Activated naive CD4-positive, alpha-beta T cell treated with anti-CD3 and anti-CD28 coated beads, Interleukin-2, amount 50 U/mL, for 16 hours (primary cell): ENCODE data around the gene SHROOM2.
"Not testable (repeated sequence)": the region's sequence is repeated elsewhere in the genome, so short reads cannot be mapped to it uniquely, and the experiment has no call there.

Source experiments
- DNase-seq: peaks from one replicate; pipeline ENCODE4 v3.0.0-alpha.2; 2020

SHROOM2 gene

DNA sequence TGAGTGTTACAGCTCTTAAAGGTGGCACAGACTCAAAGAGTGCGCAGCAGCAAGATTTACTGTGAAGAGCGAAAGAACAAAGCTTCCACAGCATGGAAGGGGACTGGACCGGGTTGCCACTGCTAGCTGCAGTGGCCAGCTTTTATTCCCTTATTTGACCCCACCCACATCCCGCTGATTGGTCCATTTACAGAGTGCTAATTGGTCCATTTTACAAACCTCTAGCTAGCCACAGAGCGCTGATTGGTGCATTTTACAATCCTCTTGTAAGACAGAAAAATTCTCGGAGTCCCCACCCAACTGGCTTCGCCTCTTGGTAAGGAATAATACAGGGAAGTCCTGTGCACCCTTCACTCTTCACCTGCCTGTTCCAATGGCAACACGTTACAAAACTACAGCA, 1.9 kb upstream of the SHROOM2 start:
- DNase-seq: no peak

DNA sequence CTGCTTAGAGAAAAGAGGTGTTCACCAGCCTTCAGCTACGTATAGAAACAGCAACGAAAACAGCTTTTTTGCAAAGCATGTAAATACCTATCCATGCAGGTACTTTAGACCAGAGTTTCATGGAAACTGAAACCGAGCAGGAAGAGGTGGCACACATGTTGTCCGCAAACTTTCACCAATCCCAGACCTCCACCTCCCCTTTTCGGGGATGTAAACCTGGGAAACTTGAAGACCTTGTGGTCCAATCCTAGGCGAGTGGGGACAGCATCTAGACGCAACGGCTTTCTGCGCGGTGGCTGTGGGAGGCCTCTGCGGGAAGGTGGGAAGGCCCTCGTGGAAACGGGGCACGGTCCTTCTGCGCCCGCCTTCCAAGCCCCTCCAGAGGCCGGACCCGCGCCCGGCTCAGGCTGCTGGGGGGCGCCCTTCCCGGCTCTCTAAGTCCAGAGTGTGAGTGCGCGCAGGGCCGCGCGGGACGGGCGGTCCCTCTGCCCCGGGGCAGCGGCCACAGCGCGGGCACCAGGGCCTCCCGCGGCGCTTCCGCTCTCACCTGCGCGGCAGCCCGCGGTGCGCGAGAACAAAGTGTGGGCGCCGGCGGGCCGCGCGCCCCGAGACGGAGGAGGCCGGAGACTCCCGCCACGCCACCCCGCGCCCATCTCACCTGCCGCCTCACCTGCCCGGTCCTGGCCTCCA, 830 bp upstream of the SHROOM2 start:
- DNase-seq: no peak

DNA sequence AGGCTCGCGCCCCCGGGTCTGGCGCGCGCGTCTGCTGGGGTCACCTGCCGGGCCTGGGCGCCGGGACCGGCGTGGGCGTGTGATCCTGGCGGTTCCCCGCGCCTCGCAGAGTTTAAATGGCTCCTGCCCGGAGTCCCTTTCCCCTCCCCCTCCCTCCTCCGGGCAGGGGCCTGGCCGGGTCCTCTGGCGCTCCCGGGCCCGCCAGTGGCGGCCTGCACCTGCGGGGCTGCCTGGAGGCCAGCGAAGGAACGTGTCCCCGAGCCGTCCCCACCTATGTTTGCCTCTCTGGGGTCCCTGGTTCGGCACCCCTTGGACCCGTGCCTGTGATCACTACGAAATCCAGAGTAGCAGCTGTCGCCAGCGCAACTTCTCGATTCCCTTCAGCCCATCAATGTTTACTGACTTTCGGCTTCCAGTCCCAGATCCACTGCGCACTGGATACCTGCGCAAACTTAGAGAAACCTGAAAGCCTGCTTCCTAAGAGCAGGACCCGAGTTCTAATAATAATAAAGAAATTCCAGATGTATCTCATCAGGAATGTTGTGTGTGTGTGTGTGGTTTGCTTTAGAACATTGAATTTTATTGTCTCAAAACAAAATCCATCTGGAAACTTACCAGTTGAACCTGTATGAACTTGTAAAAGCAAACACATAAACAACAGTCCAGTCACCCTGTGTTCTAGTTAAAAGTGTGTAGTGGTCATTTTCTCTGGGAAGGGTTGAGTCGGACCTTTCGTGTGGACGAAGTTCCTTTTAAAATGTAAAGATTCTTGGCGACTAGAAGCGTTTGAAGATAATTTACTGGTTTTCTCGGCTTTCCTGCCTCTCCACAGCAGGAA, 788 bp downstream of the SHROOM2 start:
- no peak for DNase-seq

DNA sequence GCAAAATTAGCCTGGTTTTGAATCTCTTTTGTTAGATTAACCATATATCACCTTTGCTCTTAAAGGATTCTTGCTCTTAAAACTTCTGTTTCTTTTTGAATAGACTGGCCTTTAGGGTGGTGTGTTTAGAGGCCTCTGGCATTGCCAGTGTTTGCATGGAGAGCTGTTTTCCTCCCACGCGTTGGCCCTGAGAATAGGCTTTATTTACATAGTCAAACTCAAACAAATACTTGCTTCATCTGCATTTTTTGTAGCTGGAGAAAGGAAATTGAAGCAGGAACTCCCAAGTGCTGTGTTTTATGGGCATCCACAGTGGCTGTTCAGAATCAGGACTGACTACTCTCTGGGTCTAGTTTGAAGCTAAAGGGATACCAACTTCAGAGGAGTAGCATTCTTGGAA, 2.7 kb downstream of the SHROOM2 start:
- no peak for DNase-seq

DNA sequence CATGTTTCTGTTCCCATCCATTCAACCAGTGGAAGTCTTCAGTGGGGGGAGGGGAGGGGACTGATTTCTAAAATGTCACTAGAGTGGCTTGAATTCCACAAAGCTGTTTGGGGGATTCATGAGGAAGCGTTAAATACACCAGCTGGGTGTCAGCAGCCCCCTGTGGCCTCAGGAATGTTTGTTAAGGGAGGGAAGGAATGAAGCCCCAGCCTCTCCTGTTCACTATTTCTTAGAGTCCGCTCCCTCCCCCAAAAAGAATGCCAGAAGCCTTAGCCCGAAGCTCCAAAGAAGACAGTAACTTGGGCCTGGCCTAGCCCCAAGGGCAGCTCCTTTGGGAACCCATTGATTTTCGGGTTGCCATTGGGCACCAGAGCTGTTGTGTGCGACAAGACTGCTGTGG, 3.3 kb downstream of the SHROOM2 start:
- DNase-seq: no peak

DNA sequence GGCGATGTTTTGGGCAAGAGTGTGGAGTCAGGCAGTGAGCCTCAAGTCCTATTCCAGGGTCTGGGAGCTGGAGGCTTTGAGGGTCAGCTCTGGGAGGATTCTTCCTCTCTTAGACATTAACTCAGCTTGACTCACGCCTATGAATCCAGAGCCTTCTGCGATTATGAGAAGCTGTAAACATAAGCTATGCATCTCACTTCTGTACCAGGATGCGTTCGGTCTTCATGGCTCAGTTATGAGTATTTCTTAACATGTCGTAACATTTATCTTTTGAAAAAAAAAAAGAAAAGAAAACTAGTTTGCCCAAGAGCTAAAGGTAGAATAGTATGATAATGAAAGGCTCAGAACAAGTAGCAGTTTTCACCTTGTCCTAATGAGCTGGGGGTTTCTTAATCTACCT, 4.6 kb downstream of the SHROOM2 start:
- DNase-seq: no peak

DNA sequence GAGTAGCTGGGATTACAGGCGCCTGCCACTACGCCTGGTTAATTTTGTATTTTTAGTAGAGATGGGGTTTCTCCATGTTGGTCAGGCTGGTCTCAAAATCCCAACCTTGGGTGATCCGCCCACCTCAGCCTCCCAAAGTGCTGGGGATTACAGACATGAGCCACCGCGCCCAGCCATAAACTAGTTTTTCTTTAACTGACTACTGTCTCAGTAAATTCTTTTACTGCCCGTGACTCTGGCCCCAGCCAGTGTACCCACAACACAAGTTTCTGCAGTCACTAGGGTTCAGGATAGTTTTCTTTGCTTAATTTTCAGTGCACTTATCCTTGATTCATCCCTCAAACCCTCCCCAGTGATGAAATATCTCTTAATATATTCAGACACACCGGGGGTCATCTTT, 8.3 kb downstream of the SHROOM2 start:
- DNase-seq: no peak

DNA sequence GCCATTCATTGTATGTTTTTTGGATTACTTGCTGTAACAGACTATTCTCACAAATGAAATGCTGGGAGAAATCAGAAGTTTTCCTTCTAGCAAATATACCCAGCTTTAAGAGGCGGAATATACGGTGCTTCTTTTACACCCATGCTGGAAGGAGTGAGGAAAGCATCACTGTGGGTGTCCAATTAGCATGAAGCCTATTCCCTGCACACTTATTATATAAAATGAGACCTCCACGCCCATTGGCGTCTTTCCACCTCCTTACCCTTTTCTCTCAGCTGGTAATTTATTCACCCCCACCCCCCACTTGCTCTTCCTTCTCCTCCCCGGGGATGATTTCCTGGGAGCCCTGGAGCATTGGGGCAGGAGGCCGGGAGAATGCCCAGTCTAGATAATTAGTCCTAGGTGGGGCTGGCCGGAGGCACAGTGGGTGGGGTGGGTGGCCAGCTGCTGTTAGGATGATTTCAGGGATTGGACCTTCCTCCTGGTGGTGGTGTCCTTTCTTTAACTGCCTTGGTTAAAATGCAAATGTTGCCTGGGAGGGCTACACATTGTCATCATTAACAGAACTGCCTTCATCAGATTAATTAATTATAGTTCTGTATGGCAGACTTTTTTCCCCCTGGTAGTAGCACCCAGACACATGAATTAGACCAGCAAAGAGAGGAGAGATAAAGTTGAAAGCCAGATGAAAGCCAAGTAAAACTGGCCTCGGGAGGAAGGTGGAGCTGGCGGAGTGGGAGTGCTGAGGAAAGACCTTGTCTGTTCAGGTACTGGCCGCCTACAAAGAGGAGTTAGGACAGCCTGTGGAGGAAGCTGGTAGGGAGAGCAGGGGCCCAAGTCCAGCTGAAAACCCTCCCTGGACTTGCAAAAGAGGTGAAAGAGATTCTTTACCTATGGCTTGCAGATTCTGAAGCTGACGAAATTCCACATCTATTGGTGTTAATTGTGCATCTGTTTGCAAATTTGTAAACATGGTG, 11.4 kb downstream of the SHROOM2 start:
- no peak for DNase-seq

DNA sequence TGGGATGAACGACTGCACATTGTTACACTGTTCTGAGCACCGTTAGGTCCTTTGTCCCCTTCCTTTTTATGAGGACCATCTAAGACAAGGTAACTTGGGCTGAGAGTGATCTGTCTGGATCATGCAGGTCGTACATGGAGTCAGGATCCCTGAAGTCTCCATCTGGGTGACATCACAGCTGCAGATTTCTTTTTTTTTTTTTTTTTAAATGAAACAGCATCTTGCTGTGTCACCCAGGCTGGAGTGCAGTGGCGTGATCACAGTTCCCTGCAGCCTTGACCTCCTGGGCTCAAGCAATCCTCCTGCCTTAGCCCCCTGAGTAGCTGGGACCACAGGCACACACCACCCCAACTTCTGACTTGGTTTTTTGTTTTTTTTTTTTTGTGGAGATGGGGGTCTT, 16.5 kb downstream of the SHROOM2 start:
- DNase-seq: no peak

DNA sequence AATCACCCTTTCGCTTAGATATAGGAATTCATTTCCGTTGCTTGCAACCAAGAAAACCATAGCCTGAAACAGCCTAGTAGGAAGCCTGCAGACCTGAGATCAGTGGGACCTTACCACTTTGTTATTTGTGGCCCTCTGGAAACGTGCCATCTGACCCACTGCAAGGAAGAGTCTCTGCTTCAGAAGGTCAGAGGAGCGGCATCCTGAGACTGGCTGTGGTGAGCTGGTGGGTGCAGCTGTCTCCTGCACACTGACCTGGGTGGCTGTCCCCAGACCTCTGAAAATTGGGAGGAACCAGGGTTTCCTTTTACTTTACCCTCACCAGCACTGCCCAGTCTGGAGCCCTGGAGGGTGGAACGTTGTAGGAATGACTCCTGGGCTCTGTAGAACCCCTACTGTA, 18.2 kb downstream of the SHROOM2 start:
- no peak for DNase-seq

DNA sequence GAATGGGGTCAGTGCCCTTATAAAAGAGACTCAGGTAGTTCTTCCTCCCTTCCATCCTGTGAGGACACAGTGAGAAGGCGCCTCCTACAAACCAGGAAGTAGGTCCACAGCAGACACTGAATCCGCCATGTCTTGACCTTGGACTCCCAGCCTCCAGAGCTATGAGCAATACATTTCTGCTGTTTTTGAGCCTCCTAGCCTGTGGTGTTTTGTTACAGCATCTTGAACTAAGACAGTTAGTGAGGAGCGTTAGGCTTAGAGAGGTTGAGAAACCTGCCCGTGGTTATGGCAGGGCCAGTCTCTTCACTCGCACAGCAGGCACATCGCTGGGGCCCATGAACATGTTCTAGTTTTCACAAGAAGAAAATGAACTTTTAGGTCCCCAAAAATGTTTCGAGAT, 19.7 kb downstream of the SHROOM2 start:
- DNase-seq: no peak

DNA sequence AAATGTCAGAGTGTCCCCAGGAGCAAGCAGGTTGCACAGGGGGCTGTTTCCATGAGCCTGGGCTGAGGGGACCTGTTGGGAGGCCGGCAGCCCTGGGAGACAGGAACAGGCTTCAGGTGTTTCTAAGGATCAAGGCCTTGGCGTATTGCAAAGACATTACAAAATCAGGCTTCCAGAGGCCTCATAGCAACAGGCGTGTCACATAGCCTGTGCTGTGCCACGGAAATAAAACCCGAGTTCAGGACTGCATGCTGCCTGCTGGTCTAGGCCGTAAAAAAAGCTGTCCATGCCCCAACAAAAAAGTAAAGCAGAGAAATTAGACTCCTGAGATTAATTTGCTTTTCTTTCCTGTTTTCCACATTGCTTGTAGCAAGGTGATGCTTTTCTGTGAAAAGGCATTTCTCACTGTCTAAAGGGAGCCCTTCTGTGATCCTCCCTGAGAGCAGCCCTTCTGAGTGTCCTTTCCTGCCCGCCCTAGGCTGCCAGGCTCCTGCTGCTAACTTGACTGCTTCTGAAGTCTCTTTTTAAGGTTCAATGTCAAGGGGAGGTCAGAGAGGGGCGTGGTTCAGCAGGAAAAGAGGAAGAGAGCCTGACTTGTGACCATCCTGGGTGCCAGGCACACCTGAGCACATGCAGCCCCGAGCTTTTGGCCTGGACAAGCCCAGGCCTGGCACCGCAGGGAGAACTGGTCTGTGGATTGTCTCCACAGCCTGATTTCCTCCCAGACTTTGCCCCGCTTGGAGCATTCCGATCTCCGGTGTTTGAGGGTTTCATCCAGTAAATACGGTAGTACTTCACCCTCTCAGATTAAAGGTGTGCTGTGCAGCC, 21.3 kb downstream of the SHROOM2 start:
- no peak for DNase-seq

DNA sequence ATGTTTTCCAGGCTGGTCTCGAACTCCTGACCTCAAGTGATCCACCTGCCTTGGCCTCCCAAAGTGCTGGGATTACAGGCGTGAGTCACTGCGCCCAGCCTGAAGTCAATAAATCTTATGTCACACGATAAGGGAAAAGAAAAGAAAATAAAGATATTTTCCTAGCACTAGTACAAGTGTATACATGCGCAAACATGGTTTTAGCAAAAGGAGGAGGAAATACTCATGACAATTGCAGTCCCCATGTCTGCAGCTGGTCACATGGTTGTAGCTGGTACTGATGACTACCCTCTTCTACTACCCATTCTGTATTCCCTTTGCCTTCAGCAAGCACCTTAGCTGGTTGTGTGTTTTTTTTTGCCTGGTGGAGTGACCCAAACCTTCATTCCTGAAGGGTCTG, 23.6 kb downstream of the SHROOM2 start:
- not testable (repeated sequence) for DNase-seq

DNA sequence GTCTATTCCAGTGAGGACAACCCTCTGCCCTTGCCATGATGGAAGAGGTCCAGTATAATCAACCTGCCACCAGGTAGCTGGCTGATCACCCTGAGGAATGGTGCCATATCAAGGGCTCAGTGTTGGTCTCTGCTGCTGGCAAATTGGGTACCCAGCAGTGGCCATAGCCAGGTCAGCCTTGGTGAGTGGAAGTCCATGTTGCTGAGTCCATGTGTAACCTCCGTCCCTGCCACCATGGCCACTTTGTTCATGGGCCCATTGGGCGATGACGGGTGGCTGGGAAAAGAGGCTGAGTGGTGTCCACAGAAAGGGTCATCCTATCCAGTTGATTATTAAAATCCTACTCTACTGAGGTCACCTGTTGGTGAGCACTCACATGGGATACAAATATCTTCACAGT, 24.9 kb downstream of the SHROOM2 start:
- DNase-seq: not testable (repeated sequence)

DNA sequence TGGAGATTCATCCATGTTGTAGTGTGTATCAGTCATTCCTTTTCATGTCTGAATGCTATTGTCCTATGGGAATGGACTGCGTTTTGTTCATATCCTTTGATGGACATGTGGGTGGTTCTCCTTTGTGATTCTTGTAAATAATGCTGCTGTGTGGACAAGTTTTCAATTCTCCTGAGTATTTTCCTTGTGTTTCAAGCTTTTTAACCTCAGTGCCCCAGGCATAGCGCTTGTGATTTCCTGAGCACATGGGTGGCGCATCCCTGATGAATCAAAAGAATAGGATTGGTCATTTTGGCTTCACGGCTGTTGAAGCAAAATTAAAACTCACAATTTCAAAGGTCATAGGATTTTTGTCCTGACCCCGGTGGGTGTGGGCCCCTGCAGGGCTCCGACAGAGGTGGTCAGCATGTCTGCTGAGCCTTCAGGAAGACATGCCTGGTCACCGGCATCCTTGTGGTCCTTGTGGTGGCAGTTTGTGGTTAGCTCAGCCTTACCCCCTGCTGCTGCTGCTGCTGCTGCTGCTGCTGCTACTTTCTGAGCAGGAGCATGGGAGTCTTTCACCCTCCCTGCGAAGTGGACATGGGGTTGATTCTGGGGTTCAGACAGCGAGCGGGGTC, 30.0 kb downstream of the SHROOM2 start:
- no peak for DNase-seq

DNA sequence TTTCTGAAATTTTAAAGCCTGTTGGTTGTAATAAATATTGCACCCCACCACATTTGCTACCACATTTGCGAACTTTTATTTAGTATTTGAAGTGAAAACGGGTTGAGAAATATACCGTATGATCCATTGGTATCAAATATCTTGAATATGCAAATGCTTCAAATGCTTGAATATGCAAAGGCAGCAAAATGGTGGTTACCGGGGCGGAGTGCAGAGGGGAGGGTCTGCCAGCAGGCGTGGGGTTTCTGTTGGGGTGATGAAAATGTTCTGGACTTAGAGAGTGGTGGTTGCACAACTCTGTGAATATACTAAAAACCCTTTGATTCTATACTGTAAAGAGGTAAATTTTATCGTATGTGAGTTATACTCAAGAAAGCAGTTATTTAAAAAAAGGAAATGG, 35.3 kb downstream of the SHROOM2 start:
- no peak for DNase-seq

DNA sequence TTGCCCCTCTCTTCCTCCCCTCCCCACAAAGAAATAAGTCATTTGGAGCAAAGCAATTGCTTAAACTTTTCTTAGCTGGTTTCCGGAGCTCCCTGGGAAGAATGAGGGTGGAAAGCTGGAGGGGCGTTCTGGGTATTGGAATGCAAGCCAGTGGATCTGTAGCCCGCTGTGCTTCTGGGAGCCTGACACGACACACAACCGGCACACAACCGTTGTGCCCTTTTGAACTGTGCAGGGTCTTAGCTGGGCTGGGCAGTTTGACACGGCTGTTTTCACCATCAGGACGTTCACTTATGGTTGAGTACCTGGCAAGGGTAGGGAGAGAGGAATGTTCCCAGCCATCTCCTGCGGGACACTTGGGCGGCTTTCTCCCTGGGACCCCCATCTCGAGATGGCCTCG, 38.3 kb downstream of the SHROOM2 start:
- DNase-seq: no peak

DNA sequence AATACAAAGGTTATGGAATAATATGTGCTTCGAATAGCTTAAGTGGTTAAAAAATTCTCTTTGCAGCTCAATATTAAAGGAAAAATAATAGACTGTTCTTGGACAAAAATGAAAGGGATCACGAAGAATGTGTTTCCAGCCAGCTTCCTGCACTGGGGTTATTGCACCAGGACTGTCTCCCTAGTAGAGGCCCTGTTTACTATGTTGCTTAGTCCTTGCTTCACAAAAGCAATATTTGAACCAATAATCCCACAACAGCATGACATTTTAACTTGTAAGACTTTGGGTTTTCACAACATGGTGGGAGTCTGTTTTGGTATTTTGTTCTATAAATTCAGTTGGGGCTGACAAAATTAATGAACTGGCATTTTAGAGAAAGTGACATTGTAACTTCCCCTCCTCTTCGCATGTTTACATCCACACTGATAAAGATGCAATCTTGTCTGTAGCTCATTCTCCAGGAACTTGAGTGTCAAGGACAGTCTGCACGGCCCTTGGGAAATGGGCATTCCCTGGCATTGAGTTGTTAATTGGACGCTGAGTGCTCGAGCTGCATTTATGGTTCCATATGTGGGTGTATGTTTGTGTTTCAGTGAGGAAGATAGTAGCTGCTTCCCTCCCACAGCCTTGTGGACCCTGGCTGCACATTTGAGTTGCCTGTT, 39.0 kb downstream of the SHROOM2 start:
- DNase-seq: no peak

DNA sequence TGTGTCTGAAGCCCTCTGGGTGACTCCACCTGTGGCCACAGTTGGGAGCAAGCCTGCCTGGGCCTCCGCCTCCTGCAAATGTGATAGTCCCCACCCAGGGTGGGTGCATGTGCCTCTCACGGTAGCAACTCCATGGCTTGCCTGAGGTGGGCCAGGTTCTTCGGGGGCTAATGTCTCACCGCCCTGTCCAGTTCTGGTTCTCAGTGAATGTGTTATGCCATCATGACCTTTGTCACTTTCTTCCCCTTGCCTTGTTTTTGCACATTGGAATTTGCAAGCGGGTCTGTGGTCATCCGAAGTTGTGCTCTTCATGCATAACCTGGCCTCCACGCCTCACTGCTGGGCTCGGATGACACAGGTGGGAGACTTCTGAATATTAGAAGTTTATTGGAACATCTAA, 39.7 kb downstream of the SHROOM2 start:
- DNase-seq: no peak

DNA sequence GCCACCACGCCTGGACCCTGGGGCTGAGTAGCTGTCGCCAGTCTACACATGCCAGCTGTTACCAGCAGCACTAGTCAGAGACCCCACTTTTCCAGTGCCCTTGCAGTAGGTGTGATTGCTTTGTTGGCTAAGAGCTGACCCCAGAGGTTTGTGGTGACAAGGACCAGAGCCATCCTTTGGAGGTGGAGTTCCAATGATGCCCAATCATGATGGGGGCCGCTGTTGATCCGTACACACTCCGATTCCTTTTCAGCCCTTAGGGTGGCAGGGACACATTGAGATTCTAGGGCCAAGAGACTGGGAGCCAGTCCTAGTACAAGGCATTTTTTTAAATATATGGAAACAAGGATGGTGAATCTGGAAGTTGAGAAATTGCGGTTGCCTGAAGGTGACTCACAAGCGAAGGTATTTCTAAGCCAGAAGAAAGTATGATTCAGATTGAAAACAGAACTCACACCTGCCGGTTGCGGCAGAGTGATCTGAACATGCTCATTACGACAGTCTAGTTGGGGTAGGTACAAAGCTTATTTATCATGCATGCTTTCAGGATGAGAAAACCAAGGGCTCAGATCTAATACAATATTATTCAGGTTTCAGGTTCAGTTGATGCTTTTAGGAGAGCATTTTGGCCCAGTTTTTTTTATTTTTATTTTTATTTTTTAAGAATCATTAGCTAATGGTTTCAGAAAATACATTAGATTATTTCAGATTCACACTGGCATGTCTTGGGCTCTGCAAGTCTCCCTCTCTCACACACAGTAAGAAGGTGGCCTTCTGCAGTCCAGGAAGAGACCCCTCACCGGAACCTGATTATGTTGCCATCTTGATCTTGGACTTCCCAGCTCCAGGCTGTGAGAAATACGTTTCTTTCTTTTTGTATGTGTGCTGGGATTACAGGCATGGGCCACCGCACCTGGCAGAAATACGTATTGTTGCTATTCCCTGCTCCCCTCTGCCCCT, 43.4 kb downstream of the SHROOM2 start:
- peak; percentile 11 for DNase-seq
